Stimulated activated naive B cell treated with anti-CD40 and anti-IgM and Interleukin-4, amounts not matched to agents 10 μg/mL and 1 μg/mL and 100 μg/mL, for 72 hours (primary cell): Measurements from ENCODE around the gene EEF2KMT.

Experiments used
- ATAC-seq, 2 donors: fragments of 150-1000 bp; cut with Tn5 transposase; replicated peaks; 2 replicates each; pipeline ENCODE4 v1.10.0; 2021; ENCODE audit warnings: moderate library complexity in 1 of 2
- DNase-seq: peaks from one replicate; pipeline ENCODE4 v3.0.0; 2021
- H3K27ac Mint-ChIP-seq: one replicate; pipeline ENCODE4 v1.8.0; 2022; ENCODE audit warnings: mild to moderate bottlenecking, mixed read lengths
- H3K27me3 Mint-ChIP-seq, 2 donors: one replicate each; pipeline ENCODE4 v1.8.0; 2022; ENCODE audit warnings: mixed read lengths in 2 of 2
- H3K36me3 Mint-ChIP-seq, 2 donors: one replicate each; pipeline ENCODE4 v1.8.0; 2022; ENCODE audit warnings: mixed read lengths in 2 of 2, mild to moderate bottlenecking in 1 of 2
- H3K4me1 Mint-ChIP-seq, 2 donors: one replicate each; pipeline ENCODE4 v1.8.0; 2022; ENCODE audit warnings: mixed read lengths in 2 of 2, mild to moderate bottlenecking in 1 of 2
- H3K4me3 Mint-ChIP-seq, 2 donors: one replicate each; pipeline ENCODE4 v1.8.0; 2022; ENCODE audit warnings: mild to moderate bottlenecking in 2 of 2, mixed read lengths in 2 of 2, moderate library complexity in 1 of 2
- H3K9me3 Mint-ChIP-seq, 2 donors: one replicate each; pipeline ENCODE4 v1.8.0; 2022; ENCODE audit warnings: mixed read lengths in 2 of 2, mild to moderate bottlenecking in 1 of 2

Gene EEF2KMT

DNA sequence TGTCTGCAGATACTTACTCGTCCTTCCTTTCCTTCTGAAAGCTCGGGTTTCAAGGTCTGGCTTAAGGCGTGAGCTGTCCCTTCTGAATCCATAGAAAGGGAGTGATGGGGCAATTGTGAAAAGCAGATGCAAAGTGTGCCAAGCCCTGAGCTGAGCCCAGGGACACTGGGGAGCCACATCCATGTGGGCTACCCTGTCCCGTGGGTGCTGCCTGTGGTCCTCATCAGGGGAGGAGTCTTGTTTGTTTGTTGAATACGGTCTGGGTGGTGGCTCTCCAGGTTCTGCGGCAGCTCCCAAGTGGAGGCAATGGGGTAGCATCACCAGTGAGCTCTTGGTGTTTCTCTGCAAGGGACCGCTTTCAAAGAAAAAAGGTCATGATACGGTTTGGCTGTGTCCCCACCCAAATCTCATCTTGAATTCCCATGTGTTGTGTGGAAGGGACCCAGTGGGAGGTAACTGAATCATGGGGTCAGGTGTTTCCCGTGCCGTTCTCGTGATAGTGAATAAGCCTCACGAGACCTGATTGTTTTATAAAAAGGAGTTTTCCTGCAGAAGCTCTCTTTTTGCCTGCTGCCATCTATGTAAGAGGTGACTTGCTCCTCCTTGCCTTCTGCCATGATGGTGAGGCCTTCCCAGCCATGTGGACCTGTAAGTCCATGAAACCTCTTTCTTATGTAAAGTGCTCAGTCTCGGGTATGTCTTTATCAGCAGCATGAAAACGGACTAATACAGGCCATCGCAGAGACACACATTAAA, 27.0 kb downstream of the EEF2KMT start:
- Mint-ChIP-seq H3K9me3 (no peaks in the 10 kb centered on the region), H3K27me3 (peaks cover 0 to under 1% of the 10 kb centered on the region in 2 donors), H3K4me3 (no peak overlapping the region), H3K36me3 (peaks cover 10 to 16% of the 10 kb centered on the region in 2 donors), H3K4me1 (peaks cover 21 to 29% of the 10 kb centered on the region in 2 donors), H3K27ac (peak overlapping the region; percentile 94)
- ATAC-seq (no peak), DNase-seq (no peak)

DNA sequence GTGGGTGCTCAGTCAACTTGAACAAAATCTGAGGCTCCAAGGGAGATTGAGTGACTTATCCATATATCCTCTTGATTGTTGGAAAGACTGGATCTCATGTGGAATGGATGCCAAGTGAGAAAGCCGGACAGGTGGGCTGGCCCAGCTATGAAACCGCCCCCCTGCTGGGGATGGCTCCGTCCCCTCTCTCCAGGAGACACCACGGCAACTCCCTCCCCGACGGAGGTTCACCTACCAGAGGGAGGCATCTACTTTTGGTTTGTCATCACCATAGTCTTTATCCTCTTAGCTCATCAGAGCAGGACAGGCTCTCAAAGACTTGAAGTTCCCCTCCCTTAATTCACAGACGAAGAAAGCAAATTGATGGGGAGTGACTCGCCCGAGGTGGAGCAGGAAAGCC, 27.7 kb downstream of the EEF2KMT start:
- peaks cover 2 to 10% of the 10 kb centered on the region in 2 donors for H3K36me3 Mint-ChIP-seq
- peaks cover 18 to 23% of the 10 kb centered on the region in 2 donors for H3K4me1 Mint-ChIP-seq
- DNase-seq (no peak), ATAC-seq (no peak)
- peaks cover 0 to 4% of the 10 kb centered on the region in 2 donors for H3K27me3 Mint-ChIP-seq
- no peaks in the 10 kb centered on the region for H3K9me3 Mint-ChIP-seq
- no peak overlapping the region for H3K27ac Mint-ChIP-seq
- H3K4me3 Mint-ChIP-seq: no peak overlapping the region

DNA sequence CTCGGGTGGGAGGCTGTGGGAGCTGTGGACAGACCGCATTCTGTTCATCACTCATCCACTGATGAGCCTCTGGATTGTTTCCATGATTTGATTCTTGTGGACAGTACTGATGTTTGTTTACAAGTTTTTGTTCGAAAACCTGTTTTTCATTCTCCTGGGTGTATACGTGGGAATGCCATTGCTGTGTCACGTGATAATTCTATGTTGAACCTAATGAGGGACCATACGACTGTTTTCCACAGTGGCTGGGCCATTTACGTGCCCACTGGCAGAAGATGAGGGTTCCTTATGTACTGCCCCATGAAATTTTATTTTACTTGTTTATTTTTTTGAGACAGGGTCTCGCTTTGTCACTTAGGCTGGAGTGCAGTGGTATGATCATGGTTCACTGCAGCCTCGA, 28.5 kb downstream of the EEF2KMT start:
- peaks cover 0 to 4% of the 10 kb centered on the region in 2 donors for H3K36me3 Mint-ChIP-seq
- ATAC-seq (no peak), DNase-seq (no peak)
- no peak overlapping the region for H3K4me3 Mint-ChIP-seq
- peaks cover 16 to 23% of the 10 kb centered on the region in 2 donors for H3K4me1 Mint-ChIP-seq
- peaks cover 4% of the 10 kb centered on the region in 2 donors for H3K27me3 Mint-ChIP-seq
- H3K27ac Mint-ChIP-seq: no peak overlapping the region
- H3K9me3 Mint-ChIP-seq: no peaks in the 10 kb centered on the region

DNA sequence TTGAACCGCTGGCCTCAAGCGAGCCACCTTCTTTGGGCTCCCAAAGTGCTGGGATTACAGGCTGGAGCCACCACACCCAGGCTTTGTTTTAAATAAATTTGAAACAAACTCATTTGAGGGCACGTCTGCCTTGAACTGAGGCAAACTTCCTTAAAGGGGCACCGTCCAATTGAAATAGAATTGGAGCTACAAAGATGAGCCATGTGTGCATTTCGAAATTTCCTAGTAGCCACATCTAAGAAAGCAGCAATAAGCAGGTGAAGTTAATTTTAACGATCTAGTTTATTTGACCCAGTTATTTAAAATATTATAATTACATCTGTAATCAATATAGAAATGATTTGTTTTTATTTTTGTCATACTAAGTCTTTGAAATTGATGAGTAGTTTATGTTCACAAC, 31.1 kb downstream of the EEF2KMT start:
- DNase-seq: no peak
- H3K27me3 Mint-ChIP-seq: peaks cover 15 to 21% of the 10 kb centered on the region in 2 donors
- H3K4me1 Mint-ChIP-seq: peaks cover 4 to 6% of the 10 kb centered on the region in 2 donors
- H3K9me3 Mint-ChIP-seq: no peaks in the 10 kb centered on the region
- ATAC-seq: no peak
- no peaks in the 10 kb centered on the region for H3K36me3 Mint-ChIP-seq
- H3K4me3 Mint-ChIP-seq: no peak overlapping the region
- no peak overlapping the region for H3K27ac Mint-ChIP-seq

DNA sequence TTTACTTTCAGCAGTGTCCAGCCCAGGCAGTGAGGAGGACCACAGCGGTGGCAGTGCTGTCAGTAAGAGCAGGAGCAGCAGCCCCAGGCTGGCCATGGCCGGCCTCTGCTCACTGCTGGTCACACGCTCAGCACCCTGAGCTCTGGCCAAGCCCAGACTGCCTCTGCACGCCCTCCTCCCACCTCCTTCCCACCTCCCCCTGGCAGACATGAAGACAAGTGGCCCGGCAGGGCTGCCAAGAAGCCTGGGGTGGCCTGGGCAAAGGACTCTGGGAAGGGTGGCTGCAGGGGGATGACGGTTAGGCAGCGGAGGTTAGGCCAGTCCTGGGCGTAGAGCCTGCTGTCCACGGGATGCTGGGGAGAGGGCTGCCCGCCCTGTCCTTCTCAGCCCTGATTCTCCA, 31.8 kb downstream of the EEF2KMT start, which contains the start of gene C16orf89:
TSS of gene C16orf89 (minus strand) at position 144 of the 400 bp plus-strand sequence. CDS start at position 96, 48 bp downstream.
- Mint-ChIP-seq H3K27ac (no peak within 1 kb of the TSS), H3K4me1 (no peaks in the 10 kb centered on the region), H3K9me3 (no peaks in the 10 kb centered on the region), H3K4me3 (no peak within 1 kb of the TSS), H3K36me3 (no peaks in the 10 kb centered on the region), H3K27me3 (peaks cover 17 to 24% of the 10 kb centered on the region in 2 donors)
- ATAC-seq (no peak), DNase-seq (no peak)

DNA sequence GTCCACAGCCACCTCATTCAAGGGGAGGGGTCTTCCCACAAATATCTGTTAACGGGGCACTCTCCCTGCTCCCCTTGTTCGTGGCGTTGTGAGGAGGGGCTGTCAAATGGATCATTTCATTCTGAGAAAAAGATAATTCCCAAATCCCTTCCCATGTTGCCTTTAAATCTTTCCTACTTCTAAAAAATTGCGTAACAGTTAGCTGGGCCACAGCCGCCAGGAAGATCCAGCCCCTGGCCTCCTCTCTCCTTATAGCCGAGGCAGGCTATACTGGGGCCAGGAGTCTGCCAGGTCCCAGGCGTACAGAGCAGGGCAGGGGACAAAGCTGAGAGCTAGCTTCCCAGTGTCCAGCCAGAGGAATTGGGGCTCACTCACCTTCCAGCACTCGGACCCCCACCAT, 32.3 kb downstream of the EEF2KMT start:
- H3K27me3 Mint-ChIP-seq: peaks cover 17 to 24% of the 10 kb centered on the region in 2 donors
- H3K27ac Mint-ChIP-seq: no peak overlapping the region
- H3K36me3 Mint-ChIP-seq: no peaks in the 10 kb centered on the region
- no peaks in the 10 kb centered on the region for H3K9me3 Mint-ChIP-seq
- H3K4me3 Mint-ChIP-seq: no peak overlapping the region
- ATAC-seq (no peak), DNase-seq (no peak)
- H3K4me1 Mint-ChIP-seq: no peaks in the 10 kb centered on the region

DNA sequence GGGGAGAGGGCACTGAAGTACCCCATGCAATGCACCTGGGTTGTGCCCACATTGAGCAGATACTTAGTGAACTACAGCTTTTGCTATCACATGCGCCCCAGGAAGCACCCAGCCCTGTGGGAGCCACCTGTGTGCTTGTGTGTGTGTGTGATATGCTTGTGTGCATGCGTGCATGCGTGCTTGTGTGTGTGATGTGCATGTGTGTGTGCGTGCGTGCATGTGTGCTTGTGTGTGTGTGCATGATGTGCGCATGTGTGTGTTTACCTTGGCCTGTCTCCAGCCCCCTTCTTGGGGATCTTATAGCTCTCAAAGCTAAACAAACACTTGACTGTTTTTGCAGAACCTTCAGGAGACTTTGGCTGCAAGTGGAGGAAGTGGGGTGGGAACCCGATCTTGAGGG, 32.7 kb downstream of the EEF2KMT start:
- H3K36me3 Mint-ChIP-seq: no peaks in the 10 kb centered on the region
- H3K4me1 Mint-ChIP-seq: no peaks in the 10 kb centered on the region
- no peaks in the 10 kb centered on the region for H3K9me3 Mint-ChIP-seq
- no peak overlapping the region for H3K4me3 Mint-ChIP-seq
- H3K27me3 Mint-ChIP-seq: peaks cover 17 to 28% of the 10 kb centered on the region in 2 donors
- no peak for DNase-seq
- no peak overlapping the region for H3K27ac Mint-ChIP-seq
- no peak for ATAC-seq

DNA sequence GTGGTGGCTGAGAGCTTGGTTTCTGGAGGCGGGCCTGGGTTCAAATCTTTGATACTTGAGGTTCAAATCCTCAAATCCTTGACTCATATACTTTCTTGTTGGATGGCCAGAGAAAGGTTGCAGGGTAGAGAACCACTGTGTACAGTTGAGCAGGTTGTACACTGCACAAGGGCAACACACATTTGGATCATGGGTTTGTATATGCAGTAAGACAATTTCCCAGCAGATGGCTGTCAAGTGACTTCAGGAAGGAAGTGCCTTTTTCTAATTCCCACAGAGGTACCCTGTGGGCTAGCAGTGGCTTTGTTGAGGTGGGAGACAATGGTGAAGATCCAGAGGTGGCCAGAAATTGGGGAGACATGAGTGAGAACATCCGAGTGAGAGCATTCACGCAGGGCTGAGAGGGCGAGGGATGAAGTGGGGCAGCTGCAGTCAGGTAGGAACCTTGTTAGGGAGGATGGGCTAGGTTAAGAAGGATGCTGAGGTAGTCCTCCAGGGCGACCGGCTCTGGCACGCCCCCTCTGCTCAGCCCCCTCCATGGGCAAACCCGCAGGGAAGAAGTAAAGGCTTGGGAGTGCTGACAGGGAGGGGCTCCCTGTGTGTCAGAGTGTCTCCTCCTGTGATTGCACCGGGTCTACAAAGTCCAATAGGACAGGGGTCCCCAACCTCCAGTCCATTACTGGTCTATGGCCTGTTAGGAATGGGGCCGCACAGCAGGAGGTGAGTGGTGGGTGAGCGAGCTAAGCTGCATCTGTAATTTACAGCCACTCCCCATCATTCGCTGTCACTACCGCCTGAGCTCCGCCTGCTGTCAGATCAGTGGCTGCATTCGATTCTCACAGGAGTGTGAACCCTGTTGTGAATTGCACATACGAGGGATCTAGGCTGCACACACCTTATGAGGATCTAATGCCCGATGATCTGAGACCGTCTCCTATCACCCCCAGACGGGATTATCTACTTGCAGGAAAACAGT, 34.5 kb downstream of the EEF2KMT start:
- no peak for ATAC-seq
- Mint-ChIP-seq H3K4me1 (no peaks in the 10 kb centered on the region), H3K27ac (no peak overlapping the region), H3K9me3 (no peaks in the 10 kb centered on the region), H3K36me3 (no peaks in the 10 kb centered on the region), H3K4me3 (no peak overlapping the region), H3K27me3 (peaks cover 17 to 31% of the 10 kb centered on the region in 2 donors)
- no peak for DNase-seq

DNA sequence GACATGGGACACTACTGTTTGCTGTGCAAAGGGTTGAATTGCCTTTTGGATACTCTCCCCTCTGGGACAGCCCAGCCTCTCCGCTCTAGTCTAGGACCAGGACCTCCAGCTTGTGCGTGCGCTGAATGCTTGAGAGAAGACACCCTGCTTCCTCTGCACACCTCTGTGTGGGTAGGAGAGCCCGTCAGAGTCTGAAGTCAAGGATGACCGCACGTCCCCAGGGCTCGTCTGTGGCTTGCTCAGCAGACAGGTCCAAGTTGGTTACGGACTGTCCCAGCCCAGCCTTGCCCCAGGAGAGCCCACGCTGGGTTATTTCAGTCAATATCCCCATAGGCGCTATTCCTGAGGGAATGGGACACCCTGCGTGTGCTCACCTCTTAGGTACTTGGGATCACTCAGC, 35.5 kb downstream of the EEF2KMT start:
- Mint-ChIP-seq H3K4me3 (no peak overlapping the region), H3K27ac (no peak overlapping the region), H3K27me3 (peaks cover 21 to 31% of the 10 kb centered on the region in 2 donors), H3K36me3 (no peaks in the 10 kb centered on the region), H3K4me1 (no peaks in the 10 kb centered on the region), H3K9me3 (no peaks in the 10 kb centered on the region)
- peak; percentile 72 to 92 for ATAC-seq
- no peak for DNase-seq

DNA sequence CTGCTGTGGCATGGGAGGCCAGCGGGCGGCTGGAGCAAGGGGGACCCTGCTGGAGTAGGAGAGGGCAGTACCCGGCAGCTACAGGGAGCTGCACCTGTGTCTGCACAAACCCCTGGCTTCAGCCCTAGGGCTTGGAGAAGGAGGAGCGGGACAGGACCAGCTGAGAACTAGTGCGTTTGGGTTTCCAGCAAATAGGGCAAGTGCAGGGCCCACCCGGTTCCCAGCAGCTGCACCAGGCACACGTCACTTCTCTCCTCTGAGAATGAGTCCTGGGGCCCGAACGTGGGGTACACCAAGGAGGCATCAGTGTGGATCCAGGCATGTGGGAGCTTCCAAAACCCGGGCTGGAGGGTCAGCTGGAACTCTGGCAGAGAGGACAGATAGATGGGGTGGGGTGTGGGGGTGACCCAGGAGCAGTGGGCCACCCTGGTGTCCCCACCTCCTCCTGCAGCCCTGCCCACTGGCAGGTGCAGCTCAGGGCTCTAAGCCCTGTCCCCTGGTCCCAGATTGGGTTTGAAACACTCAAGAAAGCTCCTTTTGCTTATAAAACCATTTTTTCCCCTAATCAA, 37.4 kb downstream of the EEF2KMT start:
- Mint-ChIP-seq H3K27me3 (peaks cover 21 to 27% of the 10 kb centered on the region in 2 donors), H3K27ac (no peak overlapping the region), H3K4me3 (no peak overlapping the region), H3K9me3 (no peaks in the 10 kb centered on the region), H3K36me3 (no peaks in the 10 kb centered on the region), H3K4me1 (no peaks in the 10 kb centered on the region)
- DNase-seq: no peak
- ATAC-seq: no peak

DNA sequence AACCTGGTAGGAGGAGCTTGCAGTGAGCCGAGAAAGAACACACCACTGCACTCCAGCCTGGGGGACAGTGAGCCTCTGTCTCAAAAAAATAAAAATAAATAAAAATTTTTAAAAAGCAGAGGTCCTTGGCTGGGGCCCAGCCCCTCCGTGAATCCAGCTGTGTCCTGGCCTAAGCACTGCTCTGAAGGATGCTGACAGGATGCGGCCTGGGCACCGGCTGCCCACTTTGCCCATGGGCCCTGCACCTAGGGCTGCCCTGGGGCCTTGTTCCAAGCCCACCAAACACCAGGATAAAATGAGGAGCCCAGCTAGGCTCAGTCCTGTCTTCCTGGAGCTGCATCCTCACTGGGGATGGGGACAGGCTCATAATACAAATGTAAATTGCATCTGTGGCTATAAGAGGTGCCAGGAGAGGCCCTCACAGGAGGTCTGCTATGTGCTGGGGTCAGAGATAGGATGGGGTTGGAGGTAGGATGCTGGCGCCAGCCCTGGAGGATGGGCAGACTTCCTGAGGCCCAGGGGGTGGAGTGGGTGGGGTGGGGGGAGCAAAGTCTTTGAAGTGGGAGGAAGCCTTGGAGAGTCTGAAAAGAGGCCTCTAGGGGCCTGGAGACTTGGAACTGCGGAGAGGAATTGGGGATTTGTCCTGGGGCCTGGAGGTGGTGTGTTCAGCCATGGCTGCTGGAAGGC, 38.1 kb downstream of the EEF2KMT start:
- H3K27me3 Mint-ChIP-seq: peaks cover 21 to 27% of the 10 kb centered on the region in 2 donors
- H3K9me3 Mint-ChIP-seq: no peaks in the 10 kb centered on the region
- H3K4me3 Mint-ChIP-seq: no peak overlapping the region
- H3K4me1 Mint-ChIP-seq: no peaks in the 10 kb centered on the region
- DNase-seq (no peak), ATAC-seq (no peak)
- no peaks in the 10 kb centered on the region for H3K36me3 Mint-ChIP-seq
- no peak overlapping the region for H3K27ac Mint-ChIP-seq

DNA sequence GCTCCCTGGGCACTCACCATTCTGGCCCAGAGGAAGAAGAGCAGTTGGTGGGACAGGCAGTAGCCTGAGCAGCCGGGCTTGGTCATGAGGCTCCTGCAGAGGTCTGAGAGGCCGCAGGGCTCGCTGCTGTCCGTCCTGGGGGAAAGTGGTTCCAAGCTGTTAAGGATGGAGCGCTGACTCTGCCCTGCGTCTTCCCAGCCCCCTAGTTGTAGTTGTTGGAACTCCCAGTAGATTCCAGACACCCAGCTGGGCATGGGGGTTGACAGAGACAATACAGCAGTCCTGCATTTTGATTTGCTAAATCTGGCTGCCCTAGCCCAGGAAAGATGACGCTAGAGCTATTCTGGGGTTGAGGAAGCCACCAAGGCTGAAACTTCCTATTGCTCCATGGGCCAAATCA, 39.1 kb downstream of the EEF2KMT start:
- H3K27me3 Mint-ChIP-seq: peaks cover 16 to 24% of the 10 kb centered on the region in 2 donors
- H3K36me3 Mint-ChIP-seq: no peaks in the 10 kb centered on the region
- DNase-seq (no peak), ATAC-seq (no peak)
- no peak overlapping the region for H3K27ac Mint-ChIP-seq
- H3K4me1 Mint-ChIP-seq: no peaks in the 10 kb centered on the region
- no peaks in the 10 kb centered on the region for H3K9me3 Mint-ChIP-seq
- no peak overlapping the region for H3K4me3 Mint-ChIP-seq

DNA sequence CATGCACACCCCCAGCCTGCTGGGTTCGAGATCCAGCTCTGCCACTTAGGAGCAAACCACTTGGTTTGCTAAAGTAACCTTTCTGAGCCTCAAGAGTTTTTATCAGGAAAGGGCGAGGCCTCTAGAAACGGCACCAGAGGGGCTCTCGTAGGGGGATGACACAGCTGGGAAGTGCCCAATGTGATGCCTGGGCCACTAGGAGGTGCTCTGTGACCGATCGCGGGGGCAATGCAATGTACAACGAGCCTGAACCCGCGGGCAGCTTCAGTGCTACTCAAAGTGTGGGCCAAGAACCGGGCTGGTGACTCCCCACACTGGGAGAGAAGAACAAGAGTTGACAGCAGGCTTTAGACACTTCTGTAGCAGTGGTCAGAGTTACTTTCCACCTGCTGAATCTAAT, 41.2 kb downstream of the EEF2KMT start:
- DNase-seq: peak; percentile 29
- peaks cover 4 to 9% of the 10 kb centered on the region in 2 donors for H3K27me3 Mint-ChIP-seq
- no peaks in the 10 kb centered on the region for H3K36me3 Mint-ChIP-seq
- no peak overlapping the region for H3K27ac Mint-ChIP-seq
- peaks cover 0 to 2% of the 10 kb centered on the region in 2 donors for H3K9me3 Mint-ChIP-seq
- no peaks in the 10 kb centered on the region for H3K4me1 Mint-ChIP-seq
- peak; percentile 84 to 91 for ATAC-seq
- no peak overlapping the region for H3K4me3 Mint-ChIP-seq
